Activated naive CD8-positive, alpha-beta T cell treated with anti-CD3 and anti-CD28 coated beads, Interleukin-2, amount 50 U/mL, for 16 hours (primary cell): ENCODE results near the gene STX1A.

Experiments
- DNase-seq: peaks from one replicate; pipeline ENCODE4 v3.0.0-alpha.2; 2020; ENCODE audit warnings: low read depth, low spot score

Gene STX1A

GRCh38 chr7:73708961-73709549, 10.4 kb downstream of the STX1A start:
- DNase-seq = no peak

- no peak for DNase-seq
Measured at GRCh38 chr7:73707045-73707631, 12.3 kb downstream of the STX1A start.

GRCh38 chr7:73706126-73707044, 13.1 kb downstream of the STX1A start:
- no peak for DNase-seq

DNA sequence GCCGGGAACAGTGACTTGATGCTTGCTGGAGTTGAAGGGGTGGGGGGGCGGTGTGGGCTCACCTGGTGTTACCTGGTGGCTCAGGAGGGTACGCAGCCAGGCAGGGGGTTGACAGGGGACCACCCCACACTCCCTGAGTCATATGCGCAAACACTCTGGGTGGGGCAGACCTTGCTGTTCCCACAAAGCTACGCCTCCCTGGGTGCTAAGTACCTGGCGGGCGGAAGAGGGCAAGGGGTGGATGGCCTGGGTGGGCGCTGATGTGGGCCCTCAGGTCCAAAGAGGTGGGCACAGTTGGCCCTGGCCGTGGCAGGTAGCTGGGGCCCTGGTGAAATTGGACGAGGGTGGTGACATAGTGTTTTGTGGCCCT, 13.9 kb downstream of the STX1A start:
- no peak for DNase-seq

DNA sequence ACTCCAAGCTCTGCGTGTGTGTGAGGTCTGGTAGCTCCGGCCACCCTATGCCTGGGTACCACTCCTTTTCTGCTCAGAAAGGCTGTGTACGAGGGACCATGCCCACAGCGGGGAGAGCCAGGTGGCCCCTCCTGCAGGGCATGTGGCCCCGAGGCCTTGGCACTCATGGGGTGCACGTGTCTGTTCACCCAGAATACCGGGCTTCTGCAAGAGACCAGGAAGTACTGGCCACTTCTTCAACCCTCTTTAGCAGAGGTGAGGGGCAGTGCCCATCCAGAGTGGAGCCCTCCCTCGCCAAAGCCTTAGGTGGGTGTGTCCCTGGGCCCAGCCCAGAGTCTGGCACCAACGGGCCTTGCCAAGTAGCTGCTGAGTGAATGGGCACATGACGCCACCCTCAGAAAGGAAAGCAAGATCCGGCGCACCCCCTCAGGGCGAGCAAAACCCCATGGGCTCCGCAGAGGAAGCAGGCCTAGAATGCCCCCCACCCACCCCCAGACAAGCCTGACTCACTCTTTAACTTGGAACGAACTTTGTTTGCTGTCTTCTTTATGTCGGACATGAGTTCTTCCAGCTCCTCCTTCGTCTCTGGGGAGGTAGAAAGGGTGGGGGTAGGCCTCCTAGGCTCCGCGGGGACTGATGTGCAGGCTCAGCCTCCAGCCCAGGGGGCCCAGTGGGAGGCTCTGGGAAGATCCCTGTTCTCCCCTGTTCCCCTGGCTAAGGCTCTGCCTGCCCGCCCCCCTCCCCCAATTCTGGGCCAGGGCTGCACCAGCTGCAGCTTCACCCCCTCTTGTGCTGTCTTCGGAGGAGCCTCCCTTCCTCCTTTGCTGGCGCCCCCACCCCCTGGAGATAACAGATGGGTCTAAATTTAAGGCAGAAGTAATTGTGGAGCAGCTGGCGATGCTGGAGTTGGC, 14.6 kb downstream of the STX1A start:
- DNase-seq = no peak

- DNase-seq = no peak
Measured at GRCh38 chr7:73703757-73704639, 15.5 kb downstream of the STX1A start.

- no peak for DNase-seq
Measured at GRCh38 chr7:73703225-73703624, 16.2 kb downstream of the STX1A start.

DNA sequence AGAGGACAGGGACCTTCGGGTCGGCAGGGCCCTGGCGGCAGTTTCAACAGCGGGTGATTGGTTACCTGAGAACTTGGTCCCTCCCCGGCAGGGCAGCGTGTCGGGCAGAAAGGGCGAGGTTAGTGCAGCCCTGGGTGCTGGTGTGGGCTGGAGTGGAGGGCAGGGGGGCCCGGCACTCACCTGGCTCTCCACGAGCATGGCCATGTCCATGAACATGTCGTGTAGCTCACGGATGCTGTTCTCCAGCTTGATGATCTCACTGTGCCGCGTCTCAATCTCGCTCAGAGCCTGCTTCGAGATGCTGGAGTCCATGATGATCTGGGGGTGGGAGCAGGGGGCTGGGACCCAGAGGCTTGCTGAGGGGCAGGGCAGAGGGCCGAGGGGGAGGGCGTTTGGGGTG, 16.8 kb downstream of the STX1A start:
- no peak for DNase-seq

DNA sequence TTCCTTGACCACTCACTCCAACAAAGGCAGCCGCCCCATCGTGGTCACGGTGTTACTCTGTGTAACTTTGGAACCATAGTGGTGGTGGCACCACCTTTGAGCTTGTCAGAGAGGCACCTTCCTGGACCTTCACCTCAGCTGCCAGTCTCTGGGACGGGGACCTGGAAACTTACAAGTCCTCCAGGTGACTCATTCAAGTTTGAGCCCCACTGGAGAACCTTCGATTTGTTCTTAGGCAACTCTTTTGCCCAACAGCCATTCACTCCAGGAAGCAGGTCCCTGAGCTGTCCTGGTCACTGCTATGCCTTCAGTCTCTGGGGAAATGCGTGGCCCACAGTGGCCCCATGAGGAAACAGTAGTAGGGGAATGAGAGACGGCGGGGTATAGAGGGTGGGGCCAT, 17.2 kb downstream of the STX1A start:
- DNase-seq = no peak

DNA sequence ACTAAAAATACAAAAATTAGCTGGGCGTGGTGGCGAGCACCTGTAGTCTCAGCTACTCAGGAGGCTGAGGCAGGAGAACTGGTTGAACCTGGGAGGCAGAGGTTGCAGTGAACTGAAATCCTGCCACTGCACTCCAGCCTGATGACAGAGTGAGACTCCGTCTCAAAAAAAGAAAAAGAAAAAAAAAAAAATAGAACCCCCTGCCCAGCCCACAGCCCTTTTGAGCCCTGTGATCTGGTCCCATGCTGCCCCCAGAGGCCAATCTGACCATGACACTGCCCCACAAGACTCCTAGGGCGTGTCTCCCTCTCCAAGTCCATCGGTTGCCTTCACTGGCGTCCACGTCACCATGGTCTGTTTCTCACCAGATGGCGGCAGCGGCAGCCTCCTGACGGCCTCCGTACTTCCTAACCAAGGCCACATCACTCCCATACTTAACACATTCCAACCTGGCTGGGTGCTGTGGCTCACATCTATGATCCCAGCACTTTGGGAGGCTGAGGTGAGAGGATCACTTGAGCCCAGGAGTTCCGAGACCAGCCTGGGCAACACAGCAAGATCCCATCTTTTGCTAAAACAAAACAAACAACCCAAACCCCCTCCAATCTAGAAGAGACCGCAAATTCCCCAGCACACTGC, 18.0 kb downstream of the STX1A start:
- no peak for DNase-seq

GRCh38 chr7:73700581-73701134, 18.8 kb downstream of the STX1A start:
- DNase-seq = no peak

GRCh38 chr7:73700069-73700423, 19.4 kb downstream of the STX1A start:
- no peak for DNase-seq

- no peak for DNase-seq
Measured at GRCh38 chr7:73699370-73700068, 19.9 kb downstream of the STX1A start.

GRCh38 chr7:73698410-73698809, 21.1 kb downstream of the STX1A start:
- no peak for DNase-seq

- no peak for DNase-seq
Measured at GRCh38 chr7:73696372-73696771, 23.1 kb downstream of the STX1A start.

DNA sequence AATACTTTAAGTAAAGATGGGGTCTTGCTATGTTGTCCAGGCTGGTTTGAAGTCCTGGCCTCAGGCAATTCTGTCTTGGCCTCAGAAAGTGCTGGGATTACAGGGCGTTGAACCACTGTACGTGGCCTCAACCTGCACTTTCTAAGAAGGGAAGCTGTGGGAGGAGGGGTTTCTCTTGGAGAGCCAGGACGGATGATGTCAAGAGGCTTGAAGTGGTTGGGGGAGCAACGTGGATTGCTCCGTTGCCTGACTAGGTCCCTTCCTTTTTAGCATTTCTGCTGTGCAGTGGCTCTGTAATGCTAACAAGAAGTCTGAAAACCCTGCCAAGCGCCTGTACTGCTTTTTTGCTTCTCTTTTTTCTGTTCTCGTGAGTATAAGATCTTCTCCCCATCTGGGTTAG, 28.8 kb downstream of the STX1A start:
- no peak for DNase-seq

DNA sequence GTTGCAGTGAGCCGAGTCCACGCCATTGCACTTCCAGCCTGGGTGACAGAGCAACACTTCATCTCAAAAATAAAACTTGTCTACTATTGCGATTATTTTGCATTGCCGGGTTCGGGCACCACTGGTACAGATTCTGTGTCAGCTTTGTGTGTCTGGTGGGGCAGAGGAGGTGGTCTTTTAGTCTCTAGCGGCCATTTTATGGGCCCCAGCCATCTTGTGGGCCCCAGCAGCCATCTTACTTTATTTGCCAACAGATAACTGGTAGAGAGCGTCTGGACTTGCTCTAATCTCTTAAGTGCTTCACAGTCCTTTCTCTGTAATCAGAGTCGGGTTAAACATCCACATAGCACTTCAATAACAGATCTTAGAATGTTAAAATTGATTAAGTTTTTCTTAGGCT, 31.2 kb downstream of the STX1A start:
- DNase-seq = no peak

- DNase-seq = no peak
Measured at GRCh38 chr7:73685311-73685710, 34.2 kb downstream of the STX1A start.
